ENCODE measurements around the gene FAM53B.

FAM53B gene

DNA sequence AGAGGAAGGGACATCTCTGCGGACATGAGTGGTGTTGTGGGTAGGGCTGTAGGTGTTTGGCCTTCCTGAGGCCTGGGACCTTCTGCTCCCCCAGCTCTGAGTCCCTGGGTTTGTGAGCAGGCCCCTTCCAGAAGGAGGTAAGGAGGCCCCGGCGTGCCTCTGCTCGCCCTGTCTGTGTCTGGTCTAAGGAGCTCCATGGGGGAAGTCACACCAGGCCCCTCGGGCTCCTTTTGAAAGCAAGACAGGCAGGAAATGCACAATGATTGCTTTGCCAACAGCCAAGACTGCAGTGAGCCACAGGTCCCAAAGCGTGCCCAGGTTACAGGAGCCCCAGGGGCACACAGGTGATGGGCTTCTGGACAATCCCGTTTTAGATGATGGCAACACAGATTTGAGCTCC, 89.5 kb downstream of the FAM53B start:
- no peaks in the 10 kb centered on the region for H3K27me3 Mint-ChIP-seq (ENCODE audit: low read depth)
- peaks cover 12% of the 10 kb centered on the region for H3K4me1 Mint-ChIP-seq
- H3K27ac Mint-ChIP-seq, result no peak overlapping the region
- no peaks in the 10 kb centered on the region for H3K9me3 Mint-ChIP-seq
- H3K4me3 Mint-ChIP-seq, result no peak overlapping the region
- no peaks in the 10 kb centered on the region for H3K36me3 Mint-ChIP-seq (ENCODE audit: low read depth)
- TF ChIP-seq, protein P1, sequence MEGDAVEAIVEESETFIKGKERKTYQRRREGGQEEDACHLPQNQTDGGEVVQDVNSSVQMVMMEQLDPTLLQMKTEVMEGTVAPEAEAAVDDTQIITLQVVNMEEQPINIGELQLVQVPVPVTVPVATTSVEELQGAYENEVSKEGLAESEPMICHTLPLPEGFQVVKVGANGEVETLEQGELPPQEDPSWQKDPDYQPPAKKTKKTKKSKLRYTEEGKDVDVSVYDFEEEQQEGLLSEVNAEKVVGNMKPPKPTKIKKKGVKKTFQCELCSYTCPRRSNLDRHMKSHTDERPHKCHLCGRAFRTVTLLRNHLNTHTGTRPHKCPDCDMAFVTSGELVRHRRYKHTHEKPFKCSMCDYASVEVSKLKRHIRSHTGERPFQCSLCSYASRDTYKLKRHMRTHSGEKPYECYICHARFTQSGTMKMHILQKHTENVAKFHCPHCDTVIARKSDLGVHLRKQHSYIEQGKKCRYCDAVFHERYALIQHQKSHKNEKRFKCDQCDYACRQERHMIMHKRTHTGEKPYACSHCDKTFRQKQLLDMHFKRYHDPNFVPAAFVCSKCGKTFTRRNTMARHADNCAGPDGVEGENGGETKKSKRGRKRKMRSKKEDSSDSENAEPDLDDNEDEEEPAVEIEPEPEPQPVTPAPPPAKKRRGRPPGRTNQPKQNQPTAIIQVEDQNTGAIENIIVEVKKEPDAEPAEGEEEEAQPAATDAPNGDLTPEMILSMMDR (IDR thresholded peaks at IDR 0.05; ENCODE audit: unreplicated experiment in 3 of 3), result no peak

DNA sequence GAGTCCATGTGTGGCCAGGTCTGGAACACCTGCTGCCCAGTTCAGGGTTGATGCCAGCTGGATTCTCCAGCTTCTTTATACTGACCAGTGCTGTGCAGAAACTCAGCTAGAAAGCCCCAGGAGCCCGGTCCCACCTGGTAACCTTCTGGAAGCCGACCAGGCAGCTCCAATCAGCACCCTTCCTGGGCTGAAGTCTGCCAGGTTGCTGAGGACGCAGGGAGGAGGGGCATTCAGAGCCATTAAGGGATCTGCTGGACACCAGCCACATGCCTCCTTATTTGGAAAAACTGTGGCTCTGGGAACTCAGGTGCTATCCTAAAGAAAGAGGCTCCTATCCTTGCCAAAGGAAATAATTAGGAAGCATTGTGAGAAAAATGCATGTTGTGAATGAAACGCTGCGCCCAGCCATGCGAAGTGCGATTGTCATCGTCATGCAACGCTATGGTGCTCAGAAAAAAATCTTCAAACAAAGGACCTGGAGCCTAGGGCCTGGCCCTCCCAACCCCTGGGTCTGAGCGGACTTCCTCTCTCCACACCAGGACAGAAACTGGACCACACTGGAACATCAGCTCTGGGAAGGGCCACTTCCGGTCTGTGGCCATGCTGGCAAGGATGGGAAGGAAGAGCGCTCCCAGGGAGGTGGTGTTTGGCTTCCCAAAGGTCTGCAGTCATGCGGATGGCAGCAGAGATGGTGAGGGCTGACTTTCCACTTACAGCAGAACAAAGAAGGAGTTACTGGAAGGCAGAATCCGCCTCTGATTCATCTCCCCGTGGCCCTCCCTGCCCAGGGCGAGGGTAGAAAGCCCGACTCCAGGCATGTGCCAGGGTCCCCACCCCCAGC, 90.1 kb downstream of the FAM53B start:
- Mint-ChIP-seq H3K27ac (no peak overlapping the region), H3K9me3 (no peaks in the 10 kb centered on the region), H3K36me3 (ENCODE audit: low read depth) (no peaks in the 10 kb centered on the region), H3K4me1 (peaks cover 19% of the 10 kb centered on the region), H3K27me3 (ENCODE audit: low read depth) (no peaks in the 10 kb centered on the region), H3K4me3 (no peak overlapping the region)
- TF ChIP-seq, protein P1 (IDR thresholded peaks at IDR 0.05; ENCODE audit: unreplicated experiment in 3 of 3), result no peak

DNA sequence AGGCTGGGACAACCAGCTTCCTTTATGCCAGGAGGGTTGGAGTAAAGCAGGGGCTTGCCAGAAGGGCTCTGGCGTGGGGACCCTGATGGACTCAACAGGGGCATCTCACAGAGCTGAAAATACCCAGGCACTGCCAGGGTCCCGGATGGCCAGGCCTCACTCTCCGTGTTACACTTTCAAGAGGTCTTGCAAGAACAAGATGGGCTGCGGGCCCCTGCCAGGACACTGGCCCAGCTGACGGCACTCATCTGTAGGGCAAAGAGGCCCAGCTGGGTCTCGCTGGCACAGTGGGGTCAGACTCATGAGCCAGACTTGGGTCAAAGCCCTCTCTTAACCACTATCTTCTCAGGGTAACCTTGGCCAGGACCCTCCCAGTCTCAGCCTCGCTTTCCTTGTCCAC, 90.9 kb downstream of the FAM53B start:
- Mint-ChIP-seq H3K27me3 (ENCODE audit: low read depth) (no peaks in the 10 kb centered on the region), H3K36me3 (ENCODE audit: low read depth) (no peaks in the 10 kb centered on the region), H3K4me3 (no peak overlapping the region), H3K27ac (no peak overlapping the region), H3K9me3 (no peaks in the 10 kb centered on the region), H3K4me1 (peaks cover 26% of the 10 kb centered on the region)
- TF ChIP-seq, protein P1 (IDR thresholded peaks at IDR 0.05; ENCODE audit: unreplicated experiment in 3 of 3), result no peak

DNA sequence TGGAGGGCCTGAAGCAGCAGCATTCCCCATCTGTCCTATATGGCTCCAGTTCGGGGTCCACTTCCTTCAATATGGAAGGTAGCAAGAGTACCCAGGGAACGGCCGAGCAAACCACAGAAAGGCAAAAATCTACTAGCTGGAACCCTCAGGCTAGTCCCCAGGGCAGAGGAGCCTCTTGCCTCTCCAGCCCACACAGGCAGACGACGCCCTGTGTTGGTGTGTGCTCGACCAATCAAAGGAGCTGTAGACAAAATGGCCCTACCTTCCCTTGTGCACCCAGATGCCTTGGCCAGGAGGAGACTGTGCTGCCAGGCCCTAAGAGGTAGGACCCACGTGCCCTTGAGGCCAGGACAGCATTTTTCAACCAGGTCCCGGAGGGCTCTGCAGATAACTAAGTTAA, 91.5 kb downstream of the FAM53B start:
- Mint-ChIP-seq H3K4me3 (no peak overlapping the region), H3K9me3 (no peaks in the 10 kb centered on the region), H3K27ac (no peak overlapping the region), H3K4me1 (peaks cover 32% of the 10 kb centered on the region), H3K27me3 (ENCODE audit: low read depth) (no peaks in the 10 kb centered on the region), H3K36me3 (ENCODE audit: low read depth) (no peaks in the 10 kb centered on the region)
- TF ChIP-seq, protein P1 (IDR thresholded peaks at IDR 0.05; ENCODE audit: unreplicated experiment in 3 of 3), result no peak

DNA sequence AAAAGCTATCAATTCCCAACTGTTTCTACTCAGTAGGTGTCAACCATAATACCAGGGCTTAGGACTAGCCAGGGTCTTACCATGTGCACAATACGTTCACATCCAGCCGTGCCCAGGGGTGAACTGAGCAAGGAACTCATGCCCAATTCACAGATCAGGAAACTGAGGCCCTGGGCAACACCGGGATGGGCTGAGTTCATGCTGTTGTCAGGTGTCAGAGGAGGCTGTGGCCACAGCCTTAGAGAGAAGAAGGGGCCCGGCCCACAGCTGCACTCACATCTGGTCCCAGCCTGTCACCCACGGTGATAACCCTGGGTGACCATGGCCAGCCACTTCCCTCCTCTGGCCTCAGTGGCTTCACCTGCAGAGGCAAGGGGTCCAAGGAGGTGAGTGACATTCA, 92.0 kb downstream of the FAM53B start:
- TF ChIP-seq, protein P1 (IDR thresholded peaks at IDR 0.05; ENCODE audit: unreplicated experiment in 3 of 3), result no peak
- Mint-ChIP-seq H3K27me3 (ENCODE audit: low read depth) (no peaks in the 10 kb centered on the region), H3K4me1 (peaks cover 36% of the 10 kb centered on the region), H3K4me3 (no peak overlapping the region), H3K27ac (no peak overlapping the region), H3K9me3 (no peaks in the 10 kb centered on the region), H3K36me3 (ENCODE audit: low read depth) (no peaks in the 10 kb centered on the region)

DNA sequence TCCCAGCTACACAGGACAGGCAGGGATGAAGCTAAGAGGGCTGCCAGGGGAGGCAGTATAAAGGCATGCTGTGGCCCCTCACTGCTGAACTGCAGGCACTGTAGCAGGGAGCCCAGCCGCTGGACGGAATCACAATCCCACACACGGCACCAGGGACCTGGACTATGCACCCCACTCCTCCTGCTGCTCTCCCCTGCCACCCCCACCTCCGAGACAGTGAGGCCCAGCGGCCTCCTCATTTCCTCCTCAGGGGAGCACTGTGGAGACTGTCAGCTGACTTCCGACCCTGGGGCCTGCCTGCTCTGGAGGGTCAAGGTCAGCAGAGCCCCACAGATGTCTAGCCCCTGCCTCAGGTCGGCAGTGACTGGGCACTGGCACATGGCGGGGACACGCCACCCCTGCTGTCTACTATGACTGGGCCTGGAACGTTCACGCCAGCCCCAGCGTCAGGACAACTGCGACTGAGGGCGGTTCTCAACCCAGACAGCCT, 92.7 kb downstream of the FAM53B start:
- H3K4me1 Mint-ChIP-seq, result peaks cover 44% of the 10 kb centered on the region
- TF ChIP-seq, protein P1 (IDR thresholded peaks at IDR 0.05; ENCODE audit: unreplicated experiment in 3 of 3), result no peak
- no peaks in the 10 kb centered on the region for H3K36me3 Mint-ChIP-seq (ENCODE audit: low read depth)
- H3K9me3 Mint-ChIP-seq, result no peaks in the 10 kb centered on the region
- no peaks in the 10 kb centered on the region for H3K27me3 Mint-ChIP-seq (ENCODE audit: low read depth)
- H3K27ac Mint-ChIP-seq, result no peak overlapping the region
- H3K4me3 Mint-ChIP-seq, result no peak overlapping the region
